Epithelial cell of esophagus (primary cell): Measurements from ENCODE around the gene RSU1.
A peak's percentile ranks its signal among the peaks of the same experiment; 100 is the strongest.

Source experiments
- DNase-seq: peaks from one replicate; pipeline ENCODE4 v3.0.0; 2010; ENCODE audit warnings: low read depth
- H3K4me3 ChIP-seq: 2 replicates; pipeline ENCODE4 v1.5.1; 2011; ENCODE audit warnings: mild to moderate bottlenecking, low read length, control low read depth
- CTCF ChIP-seq: IDR thresholded peaks from 2 replicates; pipeline ENCODE4 v1.5.1; 2011; ENCODE audit warnings: low read depth, mild to moderate bottlenecking, low read length, control low read depth, inconsistent platforms; ENCODE audit not compliant: insufficient read depth; ENCODE audit errors: missing control alignments

The RSU1 gene

GRCh38 chr10:16735671-16736070 is 81.6 kb downstream of the RSU1 start:
- no peak for DNase-seq
- TF ChIP-seq CTCF: no peak
- no peak overlapping the region for H3K4me3 ChIP-seq

GRCh38 chr10:16732376-16732775 is 84.8 kb downstream of the RSU1 start:
- TF ChIP-seq CTCF: no peak
- no peak overlapping the region for H3K4me3 ChIP-seq
- DNase-seq: peak; percentile 41

- TF ChIP-seq CTCF: no peak
- peak; percentile 6 for DNase-seq
- H3K4me3 ChIP-seq: no peak overlapping the region
Measured at GRCh38 chr10:16728266-16728665, 89.0 kb downstream of the RSU1 start.

GRCh38 chr10:16727666-16728065 is 89.6 kb downstream of the RSU1 start:
- H3K4me3 ChIP-seq: no peak overlapping the region
- no peak for DNase-seq
- TF ChIP-seq CTCF: no peak

- DNase-seq: peak; percentile 6
- H3K4me3 ChIP-seq: no peak overlapping the region
- no peak for TF ChIP-seq CTCF
Measured at GRCh38 chr10:16724509-16724908, 92.7 kb downstream of the RSU1 start.

GRCh38 chr10:16720812-16721211 is 96.4 kb downstream of the RSU1 start:
- no peak for TF ChIP-seq CTCF
- DNase-seq: no peak
- H3K4me3 ChIP-seq: no peak overlapping the region

- DNase-seq: no peak
- no peak for TF ChIP-seq CTCF
- H3K4me3 ChIP-seq: no peak overlapping the region
Measured at GRCh38 chr10:16717622-16718395, 99.4 kb downstream of the RSU1 start.
